HG03103 (cell line): ENCODE results near the gene MCC.

Experiments used
- ATAC-seq: cut with Tn5 transposase; IDR thresholded peaks from one replicate; pipeline ENCODE4 v1.9.1; 2021; ENCODE audit warnings: low read depth; ENCODE audit not compliant: unreplicated experiment

MCC gene

GRCh38 chr5:113047733-113048652 lies 440.3 kb downstream of the MCC start:
- ATAC-seq: peak; percentile 77

- no peak for ATAC-seq
These were observed 441.0 kb downstream of the MCC start for GRCh38 chr5:113047234-113047633.

- no peak for ATAC-seq
These were observed 443.3 kb downstream of the MCC start for GRCh38 chr5:113044776-113045465.

GRCh38 chr5:113043491-113043931 lies 444.7 kb downstream of the MCC start:
- ATAC-seq: no peak

GRCh38 chr5:113042491-113043243 lies 445.6 kb downstream of the MCC start:
- ATAC-seq: no peak

GRCh38 chr5:113040672-113041260 lies 447.5 kb downstream of the MCC start:
- no peak for ATAC-seq

- no peak for ATAC-seq
These were observed 448.3 kb downstream of the MCC start for GRCh38 chr5:113039934-113040285.

GRCh38 chr5:113039229-113039933 lies 448.9 kb downstream of the MCC start:
- ATAC-seq: no peak

GRCh38 chr5:113038714-113039113 lies 449.5 kb downstream of the MCC start:
- ATAC-seq: no peak

GRCh38 chr5:113038136-113038535 lies 450.1 kb downstream of the MCC start:
- no peak for ATAC-seq

- no peak for ATAC-seq
These were observed 451.4 kb downstream of the MCC start for GRCh38 chr5:113036826-113037225.

GRCh38 chr5:113036321-113036720 lies 451.9 kb downstream of the MCC start:
- ATAC-seq: no peak

GRCh38 chr5:113035096-113035495 lies 453.2 kb downstream of the MCC start:
- ATAC-seq: no peak

- ATAC-seq: no peak
These were observed 454.0 kb downstream of the MCC start for GRCh38 chr5:113034182-113034773.

- no peak for ATAC-seq
These were observed 456.7 kb downstream of the MCC start for GRCh38 chr5:113031557-113031956.

GRCh38 chr5:113031104-113031503 lies 457.1 kb downstream of the MCC start:
- no peak for ATAC-seq

- ATAC-seq: no peak
These were observed 458.6 kb downstream of the MCC start for GRCh38 chr5:113029614-113030013.

- no peak for ATAC-seq
These were observed 460.8 kb downstream of the MCC start for GRCh38 chr5:113027431-113027830.

GRCh38 chr5:113027015-113027414 lies 461.2 kb downstream of the MCC start:
- ATAC-seq: no peak

- ATAC-seq: no peak
These were observed 462.0 kb downstream of the MCC start for GRCh38 chr5:113026211-113026610.
